COLO668 (cell line): ENCODE data around the gene WRAP73.
A peak's percentile ranks its signal among the peaks of the same experiment; 100 is the strongest.

Source experiments
- DNase-seq: peaks from one replicate; lab custom pipeline; 2025; ENCODE audit not compliant: unreplicated experiment; lab: John Stamatoyannopoulos, UW

Gene WRAP73

GRCh38 chr1:3651026-3651929 is 1.4 kb upstream of the WRAP73 start:
- DNase-seq: peak; percentile 62

- no peak for DNase-seq
Observed at GRCh38 chr1:3650248-3651025, 534 bp upstream of the WRAP73 start.

- no peak for DNase-seq
Observed at GRCh38 chr1:3646596-3646995, 3.3 kb downstream of the WRAP73 start.

- no peak for DNase-seq
Observed at GRCh38 chr1:3645666-3646355, 4.1 kb downstream of the WRAP73 start.

GRCh38 chr1:3645247-3645646 is 4.7 kb downstream of the WRAP73 start:
- DNase-seq: no peak

- no peak for DNase-seq
Observed at GRCh38 chr1:3644273-3644672, 5.6 kb downstream of the WRAP73 start.

- no peak for DNase-seq
Observed at GRCh38 chr1:3642919-3643675, 6.8 kb downstream of the WRAP73 start.

- DNase-seq: no peak
Observed at GRCh38 chr1:3641816-3642215, 8.1 kb downstream of the WRAP73 start.

GRCh38 chr1:3641046-3641760 is 8.7 kb downstream of the WRAP73 start:
- no peak for DNase-seq

- no peak for DNase-seq
Observed at GRCh38 chr1:3640121-3640837, 9.6 kb downstream of the WRAP73 start.

- DNase-seq: no peak
Observed at GRCh38 chr1:3639397-3639911, 10.4 kb downstream of the WRAP73 start.

- no peak for DNase-seq
Observed at GRCh38 chr1:3638676-3639075, 11.2 kb downstream of the WRAP73 start.

GRCh38 chr1:3638027-3638426 is 11.9 kb downstream of the WRAP73 start:
- DNase-seq: no peak

GRCh38 chr1:3636531-3636930 is 13.4 kb downstream of the WRAP73 start:
- DNase-seq: no peak

- DNase-seq: no peak
Observed at GRCh38 chr1:3636080-3636479, 13.8 kb downstream of the WRAP73 start.

- DNase-seq: no peak
Observed at GRCh38 chr1:3634059-3634800, 15.7 kb downstream of the WRAP73 start.

- DNase-seq: no peak
Observed at GRCh38 chr1:3633344-3634058, 16.4 kb downstream of the WRAP73 start.
